HCT116 (cell line): ENCODE results near the gene CEP152. TPM values are rescaled to one million over a fixed set of nuclear protein-coding genes. Genes with fewer than 3 reads are reported as not detected.

Experiments used
- ATAC-seq: fragments of 200-7000 bp; cut with Tn5 transposase; 2 replicates; pipeline ENCODE4 v1.9.1; 2020; ENCODE audit warnings: mild to moderate bottlenecking, moderate library complexity
- BruUV-seq: library from RNA; stranded (reverse); fragments of 400-500 nt; replicated peaks from 2 replicates; lab custom pipeline; 2021; lab: Mats Ljungman, UMichigan
- CTCF ChIA-PET: fragments of 300-600 bp; sonication (Branson Sonifier 250); formaldehyde crosslinking; loops from one replicate; lab custom pipeline; 2021; ENCODE audit warnings: antibody characterized with exemption; lab: Charles Lee
- POLR2A ChIA-PET: fragments of 300-600, 350-600 bp; sonication (Branson Sonifier 250); formaldehyde crosslinking; loops from one replicate; lab custom pipeline; 2021; ENCODE audit warnings: antibody characterized with exemption; lab: Charles Lee
- RAD21 ChIA-PET, 2 experiments: fragments of 300-600 bp; sonication (Branson Sonifier 250); formaldehyde crosslinking; loops; one replicate each; lab custom pipeline; 2023; ENCODE audit warnings: low total read pairs in 2 of 2; ENCODE audit not compliant: uncharacterized antibody in 2 of 2, unreplicated experiment in 2 of 2, low non-redundant PET in 1 of 2; lab: Charles Lee
- DNase-seq: peaks from one replicate; pipeline ENCODE4 v3.0.0-alpha.2; 2010; ENCODE audit warnings: low read depth, low spot score
- H2AFZ ChIP-seq: fragments of 200-600 bp; shearing (Covaris generic), sonication (generic); 2 replicates; pipeline ENCODE4 v1.6.1; 2017; ENCODE audit warnings: low read depth, mixed run types, mixed read lengths, antibody characterized with exemption, low read length; ENCODE audit not compliant: poor library complexity, severe bottlenecking
- H3K27ac ChIP-seq: 2 replicates; pipeline ENCODE4 v1.5.1; 2012; ENCODE audit warnings: low read depth, low read length
- H3K27me3 ChIP-seq: fragments of 200-600 bp; sonication (generic); 2 replicates; pipeline ENCODE4 v1.6.1; 2016; ENCODE audit warnings: mixed run types, low read length, mixed read lengths; ENCODE audit not compliant: insufficient read depth
- H3K36me3 ChIP-seq, 2 experiments: fragments of 200-500 bp in 1 of 2; fragments of 200-600 bp in 1 of 2; sonication (Bioruptor generic) in 1 of 2; sonication (generic) in 1 of 2; 2 replicates each; pipeline versions ENCODE4 v1.5.1 to v1.6.1; 2014 to 2016; ENCODE audit warnings: low read length in 2 of 2, inconsistent platforms in 1 of 2, mixed read lengths in 1 of 2, mixed run types in 1 of 2; ENCODE audit not compliant: insufficient read depth in 2 of 2, control insufficient read depth in 1 of 2
- H3K4me1 ChIP-seq, 2 experiments: fragments of 200-600 bp in 1 of 2; sonication (generic) in 1 of 2; 2 replicates each; pipeline versions ENCODE4 v1.5.1 to v1.6.1; 2012 to 2017; ENCODE audit warnings: low read length in 2 of 2, inconsistent platforms in 1 of 2, mild to moderate bottlenecking in 1 of 2, mixed read lengths in 1 of 2, mixed run types in 1 of 2, moderate library complexity in 1 of 2; ENCODE audit not compliant: insufficient read depth in 2 of 2, control insufficient read depth in 1 of 2
- H3K4me2 ChIP-seq: fragments of 200-600 bp; sonication (generic); 2 replicates; pipeline ENCODE4 v1.6.1; 2017; ENCODE audit warnings: mixed run types, low read length, mixed read lengths
- H3K4me3 ChIP-seq, 2 experiments: fragments of 200-600 bp in 1 of 2; sonication (generic) in 1 of 2; replicated peaks in 1 of 2; 2 replicates each; pipeline ENCODE4 v1.5.1; 2011 to 2016; ENCODE audit warnings: low read length in 2 of 2, control low read depth in 1 of 2, low read depth in 1 of 2, mild to moderate bottlenecking in 1 of 2, mixed read lengths in 1 of 2, mixed run types in 1 of 2
- H3K79me2 ChIP-seq: fragments of 200-600 bp; sonication (generic); 2 replicates; pipeline ENCODE4 v1.6.1; 2017; ENCODE audit warnings: mild to moderate bottlenecking, mixed run types, low read length, moderate library complexity, mixed read lengths; ENCODE audit not compliant: insufficient read depth
- H3K9ac ChIP-seq: fragments of 200-600 bp; sonication (generic); 2 replicates; pipeline ENCODE4 v1.6.1; 2016; ENCODE audit warnings: low read length, mixed read lengths
- H3K9me2 ChIP-seq: fragments of 200-600 bp; sonication (generic), shearing (Covaris generic); 2 replicates; pipeline ENCODE4 v1.6.1; 2017; ENCODE audit warnings: mixed run types, mild to moderate bottlenecking, moderate library complexity; ENCODE audit not compliant: insufficient read depth
- H3K9me3 ChIP-seq, 2 experiments: fragments of 200-500 bp in 1 of 2; fragments of 200-600 bp in 1 of 2; sonication (Bioruptor generic) in 1 of 2; sonication (generic) in 1 of 2; 2 replicates each; pipeline ENCODE4 v1.6.1; 2014 to 2017; ENCODE audit warnings: low read length in 2 of 2, mixed read lengths in 2 of 2, inconsistent platforms in 1 of 2, low read depth in 1 of 2, mild to moderate bottlenecking in 1 of 2, mixed run types in 1 of 2, moderate library complexity in 1 of 2; ENCODE audit not compliant: control insufficient read depth in 1 of 2, insufficient read depth in 1 of 2
- H4K20me1 ChIP-seq: fragments of 200-600 bp; sonication (generic), shearing (Covaris generic); 2 replicates; pipeline ENCODE4 v1.6.1; 2017; ENCODE audit warnings: mixed run types, mild to moderate bottlenecking, moderate library complexity; ENCODE audit not compliant: insufficient read depth
- CBX3 ChIP-seq: IDR thresholded peaks from 2 replicates; pipeline ENCODE4 v1.6.1; 2012; ENCODE audit warnings: low read depth
- CEBPB ChIP-seq: IDR thresholded peaks from 2 replicates; pipeline ENCODE4 v1.6.1; 2012; ENCODE audit warnings: low read depth
- EGR1 ChIP-seq: IDR thresholded peaks from 2 replicates; pipeline ENCODE4 v1.6.1; 2012; ENCODE audit warnings: low read depth
- ELF1 ChIP-seq: IDR thresholded peaks from 2 replicates; pipeline ENCODE4 v1.6.1; 2012; ENCODE audit warnings: low read depth, borderline replicate concordance
- EZH2phosphoT487 ChIP-seq: fragments of 200-600 bp; IDR thresholded peaks from 2 replicates; pipeline ENCODE4 v1.6.1; 2018; ENCODE audit warnings: antibody characterized with exemption, borderline replicate concordance
- FOSL1 ChIP-seq: IDR thresholded peaks from 2 replicates; pipeline ENCODE4 v1.6.1; 2012; ENCODE audit warnings: low read depth
- JUND ChIP-seq: IDR thresholded peaks from 2 replicates; pipeline ENCODE4 v1.6.1; 2012
- POLR2A ChIP-seq: IDR thresholded peaks from 2 replicates; pipeline ENCODE4 v1.7.0; 2011; ENCODE audit warnings: borderline replicate concordance; ENCODE audit not compliant: insufficient read depth, insufficient read length; ENCODE audit errors: extremely low read depth
- POLR2AphosphoS5 ChIP-seq: IDR thresholded peaks from 2 replicates; pipeline ENCODE4 v1.6.1; 2011; ENCODE audit warnings: mild to moderate bottlenecking, low read depth, low read length, moderate library complexity
- SIN3A ChIP-seq: IDR thresholded peaks from 2 replicates; pipeline ENCODE4 v1.6.1; 2012; ENCODE audit warnings: low read depth
- SP1 ChIP-seq: IDR thresholded peaks from 2 replicates; pipeline ENCODE4 v1.6.1; 2012; ENCODE audit warnings: low read depth
- SRF ChIP-seq: IDR thresholded peaks from 2 replicates; pipeline ENCODE4 v1.6.1; 2012; ENCODE audit warnings: low read depth
- TCF7L2 ChIP-seq: IDR thresholded peaks from 2 replicates; pipeline ENCODE4 v1.7.0; 2011; ENCODE audit warnings: borderline replicate concordance, inconsistent platforms; ENCODE audit not compliant: insufficient read depth, insufficient read length; ENCODE audit errors: extremely low read depth
- ZFX ChIP-seq: fragments of 450-650 bp; IDR thresholded peaks from 2 replicates; pipeline ENCODE4 v1.6.1; 2017
- ZNF274 ChIP-seq: fragments of 200-500 bp; sonication (Bioruptor generic); IDR thresholded peaks from 2 replicates; pipeline ENCODE4 v1.6.1; 2014; ENCODE audit warnings: mild to moderate bottlenecking, low read depth, low read length, inconsistent platforms
- intact Hi-C: fragments of 100-400 bp; cut with micrococcal nuclease; formaldehyde crosslinking; loops from 2 replicates; pipeline ENCODE4 v1.10.0; 2022
- total RNA-seq: library from RNA; stranded (reverse); gene quantifications from one replicate; pipeline ENCODE4 v1.2.1, GENCODE V29; 2021; ENCODE audit not compliant: unreplicated experiment
- TF ChIP-seq, protein P1 (sequence below), 3 experiments: fragments of 200-600 bp in 1 of 3; sonication (generic) in 1 of 3; IDR thresholded peaks in 2 of 3; conservative IDR thresholded peaks in 1 of 3; 2 replicates each; pipeline ENCODE4 v1.5.1; 2012 to 2017; ENCODE audit warnings: low read depth in 2 of 3, low read length in 2 of 3, antibody characterized with exemption in 1 of 3, borderline replicate concordance in 1 of 3, control low read depth in 1 of 3, mild to moderate bottlenecking in 1 of 3, mixed read lengths in 1 of 3, mixed run types in 1 of 3, moderate library complexity in 1 of 3; ENCODE audit not compliant: insufficient read depth in 1 of 3
- TF ChIP-seq, protein P2 (sequence below): IDR thresholded peaks from 2 replicates; pipeline ENCODE4 v1.6.1; 2011; ENCODE audit warnings: mild to moderate bottlenecking, low read length, moderate library complexity; ENCODE audit not compliant: insufficient replicate concordance; ENCODE audit errors: extremely low read depth

The CEP152 gene
- total RNA-seq, 1 experiment from 2014 or later: 19.7 TPM

DNA sequence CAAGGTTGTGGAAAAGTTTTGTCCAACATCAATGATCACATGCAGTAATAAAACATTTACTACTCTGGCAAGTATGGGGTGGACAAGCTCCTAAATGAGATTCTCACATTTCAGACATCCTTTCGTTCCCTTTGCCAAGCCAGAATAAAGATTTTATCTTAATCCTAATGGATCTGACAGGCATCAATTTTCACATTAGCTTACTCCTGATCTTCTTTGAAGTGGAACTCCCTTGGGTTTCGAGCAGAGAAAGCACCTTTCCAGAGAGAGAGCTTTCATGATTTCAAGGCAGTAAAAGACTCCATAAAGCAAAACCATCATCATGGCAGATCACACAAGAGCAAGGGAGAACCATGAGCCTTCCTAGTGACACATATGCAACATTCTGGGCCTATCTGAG is 39.8 kb upstream of the CEP152 start:
- no peak for DNase-seq

More for the DNA sequence above, 39.8 kb upstream of the CEP152 start:
- Histone ChIP-seq H3K36me3 (no peaks in the 10 kb centered on the region), H4K20me1 (no peaks in the 10 kb centered on the region), H2AFZ (no peak overlapping the region), H3K9me3 (no peaks in the 10 kb centered on the region), H3K4me2 (no peak overlapping the region), H3K4me1 (peaks cover 2 to 5% of the 10 kb centered on the region in 2 experiments; a peak in 2 of 4 replicates), H3K27me3 (no peaks in the 10 kb centered on the region), H3K4me3 (no peak overlapping the region), H3K9me2 (no peaks in the 10 kb centered on the region), H3K9ac (no peak overlapping the region), H3K27ac (no peak overlapping the region), H3K79me2 (no peaks in the 10 kb centered on the region)
- TF ChIP-seq SRF (no peak), CBX3 (no peak), ELF1 (no peak), EZH2phosphoT487 (no peak), JUND (no peak), ZFX (no peak), SIN3A (no peak), FOSL1 (no peak), POLR2AphosphoS5 (no peak), CEBPB (no peak), SP1 (no peak), ZNF274 (no peak), TCF7L2 (no peak), POLR2A (no peak), EGR1 (no peak)
- TF ChIP-seq, protein P1, sequence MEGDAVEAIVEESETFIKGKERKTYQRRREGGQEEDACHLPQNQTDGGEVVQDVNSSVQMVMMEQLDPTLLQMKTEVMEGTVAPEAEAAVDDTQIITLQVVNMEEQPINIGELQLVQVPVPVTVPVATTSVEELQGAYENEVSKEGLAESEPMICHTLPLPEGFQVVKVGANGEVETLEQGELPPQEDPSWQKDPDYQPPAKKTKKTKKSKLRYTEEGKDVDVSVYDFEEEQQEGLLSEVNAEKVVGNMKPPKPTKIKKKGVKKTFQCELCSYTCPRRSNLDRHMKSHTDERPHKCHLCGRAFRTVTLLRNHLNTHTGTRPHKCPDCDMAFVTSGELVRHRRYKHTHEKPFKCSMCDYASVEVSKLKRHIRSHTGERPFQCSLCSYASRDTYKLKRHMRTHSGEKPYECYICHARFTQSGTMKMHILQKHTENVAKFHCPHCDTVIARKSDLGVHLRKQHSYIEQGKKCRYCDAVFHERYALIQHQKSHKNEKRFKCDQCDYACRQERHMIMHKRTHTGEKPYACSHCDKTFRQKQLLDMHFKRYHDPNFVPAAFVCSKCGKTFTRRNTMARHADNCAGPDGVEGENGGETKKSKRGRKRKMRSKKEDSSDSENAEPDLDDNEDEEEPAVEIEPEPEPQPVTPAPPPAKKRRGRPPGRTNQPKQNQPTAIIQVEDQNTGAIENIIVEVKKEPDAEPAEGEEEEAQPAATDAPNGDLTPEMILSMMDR (IDR thresholded peaks at IDR 0.05 in 2 of 3, conservative IDR thresholded peaks at IDR 0.05 in 1 of 3; ENCODE audit: borderline replicate concordance in 1 of 3, insufficient read depth in 1 of 3, low read depth in 2 of 3, low read length in 2 of 3): no peak
- TF ChIP-seq, protein P2, sequence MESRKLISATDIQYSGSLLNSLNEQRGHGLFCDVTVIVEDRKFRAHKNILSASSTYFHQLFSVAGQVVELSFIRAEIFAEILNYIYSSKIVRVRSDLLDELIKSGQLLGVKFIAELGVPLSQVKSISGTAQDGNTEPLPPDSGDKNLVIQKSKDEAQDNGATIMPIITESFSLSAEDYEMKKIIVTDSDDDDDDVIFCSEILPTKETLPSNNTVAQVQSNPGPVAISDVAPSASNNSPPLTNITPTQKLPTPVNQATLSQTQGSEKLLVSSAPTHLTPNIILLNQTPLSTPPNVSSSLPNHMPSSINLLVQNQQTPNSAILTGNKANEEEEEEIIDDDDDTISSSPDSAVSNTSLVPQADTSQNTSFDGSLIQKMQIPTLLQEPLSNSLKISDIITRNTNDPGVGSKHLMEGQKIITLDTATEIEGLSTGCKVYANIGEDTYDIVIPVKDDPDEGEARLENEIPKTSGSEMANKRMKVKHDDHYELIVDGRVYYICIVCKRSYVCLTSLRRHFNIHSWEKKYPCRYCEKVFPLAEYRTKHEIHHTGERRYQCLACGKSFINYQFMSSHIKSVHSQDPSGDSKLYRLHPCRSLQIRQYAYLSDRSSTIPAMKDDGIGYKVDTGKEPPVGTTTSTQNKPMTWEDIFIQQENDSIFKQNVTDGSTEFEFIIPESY: no peak
- ChIA-PET RAD21 (no interaction called here), POLR2A (no interaction called here), CTCF (no interaction called here)
- no peak for ATAC-seq
- intact Hi-C loops: no loop called here
- no TSS peak for BruUV-seq
